T-helper 1 cell treated with Interleukin-12 subunit alpha and Interleukin-12 subunit beta and Interleukin-4 antibody, amounts not matched to agents 30 ng/mL and 1 ng/mL, for 36 hours (primary cell): ENCODE measurements around the gene LUC7L3. TPM values are rescaled to one million over a fixed set of nuclear protein-coding genes. Genes with fewer than 3 reads are reported as not detected.
"Not testable (repeated sequence)": the region's sequence is repeated elsewhere in the genome, so short reads cannot be mapped to it uniquely, and the experiment has no call there.

Experiments
- intact Hi-C: fragments of 100-400 bp; cut with micrococcal nuclease; formaldehyde crosslinking; loops from one replicate; pipeline ENCODE4 v1.15.1; 2024
- total RNA-seq: library from RNA; stranded (reverse); gene quantifications from 2 replicates; pipeline ENCODE4 v1.2.3, GENCODE V29; 2022

The LUC7L3 gene, protein sequence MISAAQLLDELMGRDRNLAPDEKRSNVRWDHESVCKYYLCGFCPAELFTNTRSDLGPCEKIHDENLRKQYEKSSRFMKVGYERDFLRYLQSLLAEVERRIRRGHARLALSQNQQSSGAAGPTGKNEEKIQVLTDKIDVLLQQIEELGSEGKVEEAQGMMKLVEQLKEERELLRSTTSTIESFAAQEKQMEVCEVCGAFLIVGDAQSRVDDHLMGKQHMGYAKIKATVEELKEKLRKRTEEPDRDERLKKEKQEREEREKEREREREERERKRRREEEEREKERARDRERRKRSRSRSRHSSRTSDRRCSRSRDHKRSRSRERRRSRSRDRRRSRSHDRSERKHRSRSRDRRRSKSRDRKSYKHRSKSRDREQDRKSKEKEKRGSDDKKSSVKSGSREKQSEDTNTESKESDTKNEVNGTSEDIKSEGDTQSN
- 113 and 116 TPM in 2 replicates for total RNA-seq

DNA sequence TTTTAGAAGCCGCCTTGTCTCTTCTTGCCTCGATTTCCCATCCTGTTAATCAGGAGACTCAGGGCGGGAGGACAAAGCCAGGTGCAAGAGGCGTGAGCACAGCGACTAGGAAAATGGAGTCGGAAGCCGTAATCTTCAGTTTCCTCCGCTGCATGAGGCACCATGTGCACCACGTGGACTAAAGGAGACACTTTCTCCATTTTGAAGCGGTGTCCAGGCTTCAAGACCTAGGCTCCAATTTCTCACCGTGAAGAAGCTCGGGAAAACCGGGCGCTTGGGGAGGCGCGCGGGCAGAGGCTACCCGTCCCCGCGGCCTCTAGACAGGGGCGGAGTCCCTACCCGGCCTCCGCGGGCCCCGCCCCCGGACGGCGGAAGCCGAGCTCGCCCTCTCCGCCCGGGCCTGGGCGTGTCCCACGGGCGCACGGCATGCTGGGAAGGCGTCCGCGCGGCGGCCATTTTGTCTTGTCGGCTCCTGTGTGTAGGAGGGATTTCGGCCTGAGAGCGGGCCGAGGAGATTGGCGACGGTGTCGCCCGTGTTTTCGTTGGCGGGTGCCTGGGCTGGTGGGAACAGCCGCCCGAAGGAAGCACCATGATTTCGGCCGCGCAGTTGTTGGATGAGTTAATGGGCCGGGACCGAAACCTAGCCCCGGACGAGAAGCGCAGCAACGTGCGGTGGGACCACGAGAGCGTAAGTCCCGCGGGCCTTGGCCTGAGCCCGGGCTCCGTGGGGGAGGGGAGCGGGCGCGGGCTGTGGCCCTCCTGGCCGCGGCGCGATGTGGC, at the start of gene LUC7L3:
Gene LUC7L3, plus strand, starts transcription at position 460 of the 780 bp plus-strand sequence. Its CDS starts 130 bp downstream, at position 590.
- intact Hi-C loops = loop anchor here (1.0 kb wide), 5 partner anchors 11 to 541 kb away; partner anchors contain the start of genes MBTD1 and UTP18

DNA sequence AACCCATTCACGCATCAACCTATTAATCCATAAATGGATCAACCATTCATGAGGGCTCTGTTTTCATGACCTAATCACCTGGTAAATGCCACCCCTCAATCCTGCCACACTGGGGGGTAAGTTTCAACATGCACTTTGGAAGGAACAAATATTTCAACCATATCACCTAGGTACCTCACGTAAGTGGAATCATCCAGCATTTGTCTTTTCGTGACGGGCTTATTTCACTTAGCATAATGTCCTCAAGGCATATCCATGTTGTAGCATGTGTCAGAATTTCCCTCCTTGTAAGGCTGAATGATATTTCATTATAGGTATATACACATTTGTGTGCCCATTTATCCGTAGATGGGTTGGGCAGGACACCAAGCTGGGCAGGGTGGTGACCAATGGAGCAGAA, 47.3 kb upstream of the LUC7L3 start:
- intact Hi-C loops = no loop called here

GRCh38 chr17:50672831-50673551, 46.4 kb upstream of the LUC7L3 start:
- intact Hi-C loops = no loop called here

GRCh38 chr17:50675190-50675589, 44.2 kb upstream of the LUC7L3 start:
- intact Hi-C loops = no loop called here

DNA sequence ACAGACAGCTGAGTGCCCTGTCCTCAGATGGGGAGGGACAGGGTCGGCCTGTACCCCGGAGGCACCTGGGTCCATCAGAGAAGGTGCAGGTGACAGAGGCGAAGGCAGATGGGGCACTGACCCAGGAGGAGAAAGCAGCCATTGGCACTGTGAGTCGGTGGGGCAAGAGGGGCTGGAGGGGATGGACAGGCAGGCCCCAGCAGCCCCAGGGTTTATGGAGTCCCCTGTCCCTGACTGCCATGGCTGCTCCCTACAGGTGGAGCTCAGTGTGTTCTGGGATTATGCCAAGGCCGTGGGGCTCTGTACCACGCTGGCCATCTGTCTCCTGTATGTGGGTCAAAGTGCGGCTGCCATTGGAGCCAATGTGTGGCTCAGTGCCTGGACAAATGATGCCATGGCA, 43.8 kb upstream of the LUC7L3 start:
- intact Hi-C loops = no loop called here

- intact Hi-C loops = no loop called here
Observed at GRCh38 chr17:50676065-50676975, 43.1 kb upstream of the LUC7L3 start.

GRCh38 chr17:50677851-50678375, 41.5 kb upstream of the LUC7L3 start:
- intact Hi-C loops = no loop called here

GRCh38 chr17:50679008-50679544, 40.3 kb upstream of the LUC7L3 start:
- intact Hi-C loops = no loop called here

DNA sequence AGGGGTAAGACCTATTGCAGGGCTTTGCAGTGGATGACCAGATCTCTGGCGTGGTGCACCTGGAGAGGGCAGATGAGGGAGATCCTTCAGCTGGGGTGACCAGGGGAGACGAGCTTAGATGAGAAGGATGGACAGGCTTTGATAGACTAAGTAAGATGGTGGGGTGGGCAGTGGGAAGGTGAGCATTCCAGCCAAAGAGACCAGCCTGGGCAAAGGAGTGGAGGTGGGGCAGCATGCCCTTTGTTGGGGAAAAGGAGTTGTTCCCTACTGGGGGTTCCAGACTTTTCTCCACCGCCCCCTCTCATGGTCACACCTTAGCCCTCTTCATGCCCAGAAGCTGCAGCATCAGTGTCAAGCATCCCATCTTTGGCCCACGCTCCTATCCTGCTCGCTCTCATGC, 39.3 kb upstream of the LUC7L3 start:
- intact Hi-C loops = no loop called here

GRCh38 chr17:50680543-50681262, 38.7 kb upstream of the LUC7L3 start:
- intact Hi-C loops = not testable (repeated sequence)

GRCh38 chr17:50681263-50682200, 37.9 kb upstream of the LUC7L3 start:
- intact Hi-C loops = no loop called here

DNA sequence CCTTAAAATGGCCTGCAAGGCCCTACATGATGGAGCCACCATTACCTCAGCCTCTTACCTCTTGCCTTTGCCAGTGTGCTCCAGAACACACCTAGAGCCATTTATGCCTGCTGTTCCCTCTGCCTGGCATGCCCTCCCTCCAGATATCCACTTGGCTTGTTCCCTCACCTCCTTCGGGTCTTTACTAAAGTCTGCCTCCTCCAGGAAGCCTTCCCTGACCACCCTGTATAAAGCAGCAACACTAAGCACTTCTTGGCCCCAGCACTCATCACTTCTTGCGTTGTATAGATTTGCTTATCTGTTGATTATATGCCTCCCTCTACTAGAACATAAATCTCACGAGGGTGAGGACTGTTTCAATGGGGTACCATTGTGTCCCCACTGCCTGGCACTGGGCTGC, 37.0 kb upstream of the LUC7L3 start:
- intact Hi-C loops = no loop called here

DNA sequence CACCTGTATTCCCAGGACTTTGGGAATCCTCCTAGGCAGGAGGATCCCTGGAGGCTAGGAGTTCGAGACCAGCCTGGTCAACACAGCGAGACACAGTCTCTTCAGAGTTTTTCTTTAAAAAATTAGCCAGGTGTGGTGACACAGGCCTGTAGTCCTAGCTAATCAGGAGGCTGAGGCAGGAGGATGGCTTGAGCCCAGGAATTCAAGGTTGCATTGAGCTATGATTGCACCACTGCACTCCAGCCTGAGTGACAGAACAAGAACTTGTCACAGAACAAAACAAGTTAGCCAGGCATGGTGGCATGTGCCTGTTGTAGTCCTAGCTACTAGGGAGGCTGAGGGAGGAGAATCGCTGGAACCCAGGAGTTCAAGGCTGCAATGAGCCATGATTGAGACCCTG, 36.5 kb upstream of the LUC7L3 start:
- intact Hi-C loops = no loop called here

DNA sequence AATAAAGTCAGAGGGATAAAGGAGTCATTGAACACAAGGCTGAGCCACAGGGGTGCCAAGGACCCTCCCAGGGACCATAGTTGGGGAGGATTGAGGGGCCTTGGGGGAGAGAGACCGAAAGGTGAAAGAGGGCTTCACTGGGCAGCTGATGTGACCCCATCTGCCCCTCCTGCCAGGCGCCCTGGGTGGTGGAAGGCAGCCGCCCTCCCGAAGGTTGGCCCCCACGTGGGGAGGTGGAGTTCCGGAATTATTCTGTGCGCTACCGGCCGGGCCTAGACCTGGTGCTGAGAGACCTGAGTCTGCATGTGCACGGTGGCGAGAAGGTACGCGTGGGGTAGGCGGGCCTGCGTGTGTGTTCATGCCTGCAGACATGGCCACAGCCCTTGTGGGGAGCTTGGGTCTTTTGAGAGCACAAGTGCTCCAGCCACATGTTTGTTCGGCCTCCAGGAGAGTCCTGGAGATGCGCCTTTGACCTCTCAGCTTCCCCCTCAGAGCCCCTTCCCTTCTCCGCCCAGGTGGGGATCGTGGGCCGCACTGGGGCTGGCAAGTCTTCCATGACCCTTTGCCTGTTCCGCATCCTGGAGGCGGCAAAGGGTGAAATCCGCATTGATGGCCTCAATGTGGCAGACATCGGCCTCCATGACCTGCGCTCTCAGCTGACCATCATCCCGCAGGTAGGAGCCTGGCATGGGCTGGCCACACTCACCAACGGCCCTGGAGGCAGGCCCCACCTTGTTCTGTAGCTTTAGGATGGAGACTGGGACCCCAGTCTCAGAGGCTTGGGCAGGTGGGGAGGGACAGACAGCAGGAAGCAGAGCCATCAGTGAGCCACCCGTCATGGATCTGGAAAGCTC, 35.7 kb upstream of the LUC7L3 start:
- intact Hi-C loops = no loop called here

- intact Hi-C loops = no loop called here
Observed at GRCh38 chr17:50684288-50684611, 35.2 kb upstream of the LUC7L3 start.

- intact Hi-C loops = no loop called here
Observed at GRCh38 chr17:50684612-50685333, 34.6 kb upstream of the LUC7L3 start.

GRCh38 chr17:50685334-50685665, 34.1 kb upstream of the LUC7L3 start:
- intact Hi-C loops = no loop called here
